HEK293 (cell line): ENCODE data around the gene B4GALNT2.

Source experiments
- CTCF ChIA-PET: fragments of 350-600 bp; formaldehyde crosslinking; extraction: SDS; loops from one replicate; lab custom pipeline; 2021; ENCODE audit warnings: antibody characterized with exemption; lab: Yijun Ruan, JAX
- POLR2A ChIA-PET: fragments of 300-600 bp; formaldehyde crosslinking; extraction: SDS; loops from one replicate; lab custom pipeline; 2020; ENCODE audit warnings: antibody characterized with exemption, inconsistent platforms; lab: Yijun Ruan, JAX
- H3K27ac ChIP-seq: fragments of 200-500 bp; sonication (Bioruptor generic); 2 replicates; pipeline ENCODE4 v1.5.1; 2014; ENCODE audit warnings: low read depth, low read length, control low read depth, inconsistent platforms; ENCODE audit errors: extremely low read depth
- H3K36me3 ChIP-seq, 2 experiments: fragments of 200-500 bp in 1 of 2; sonication (Bioruptor generic) in 1 of 2; 1 replicate in 1 of 2; 2 replicates in 1 of 2; pipeline ENCODE4 v1.5.1; 2014 to 2017; ENCODE audit warnings: inconsistent platforms in 2 of 2, low read length in 2 of 2; ENCODE audit not compliant: control insufficient read depth in 2 of 2, insufficient read depth in 1 of 2
- H3K4me1 ChIP-seq: fragments of 200-500 bp; sonication (Bioruptor generic); 2 replicates; pipeline ENCODE4 v1.5.1; 2014; ENCODE audit warnings: mild to moderate bottlenecking, low read length, inconsistent platforms; ENCODE audit not compliant: control insufficient read depth, insufficient read depth
- H3K4me3 ChIP-seq: 2 replicates; pipeline ENCODE4 v1.5.1; 2011; ENCODE audit warnings: low read depth, mild to moderate bottlenecking, control low read depth, low read length, moderate library complexity
- H3K9me3 ChIP-seq: fragments of 200-500 bp; sonication (Bioruptor generic); 2 replicates; pipeline ENCODE4 v1.5.1; 2014; ENCODE audit warnings: low read depth, low read length, inconsistent platforms; ENCODE audit not compliant: control insufficient read depth, insufficient read depth
- EGR2 ChIP-seq: fragments of 450-650 bp; formaldehyde crosslinking; IDR thresholded peaks from 2 replicates; pipeline ENCODE4 v1.5.1; 2016; ENCODE audit warnings: low read depth, missing biosample characterization, missing genetic modification characterization
- GLI2 ChIP-seq: fragments of 450-650 bp; formaldehyde crosslinking; IDR thresholded peaks from 2 replicates; pipeline ENCODE4; 2017; ENCODE audit warnings: missing biosample characterization, missing genetic modification characterization, low read depth, borderline replicate concordance
- GLIS1 ChIP-seq: fragments of 450-650 bp; formaldehyde crosslinking; IDR thresholded peaks from 2 replicates; pipeline ENCODE4 v1.5.1; 2016; ENCODE audit warnings: missing biosample characterization, missing genetic modification characterization
- KLF16 ChIP-seq: fragments of 450-650 bp; formaldehyde crosslinking; IDR thresholded peaks from 2 replicates; pipeline ENCODE4 v1.5.1; 2017; ENCODE audit warnings: missing biosample characterization, missing genetic modification characterization
- PRDM10 ChIP-seq: fragments of 450-650 bp; formaldehyde crosslinking; IDR thresholded peaks from 2 replicates; pipeline ENCODE4 v1.5.1; 2016; ENCODE audit warnings: missing biosample characterization, missing genetic modification characterization
- RBAK ChIP-seq: fragments of 450-650 bp; formaldehyde crosslinking; IDR thresholded peaks from 2 replicates; pipeline ENCODE4 v1.5.1; 2016; ENCODE audit warnings: missing biosample characterization, missing genetic modification characterization
- SP7 ChIP-seq: fragments of 450-650 bp; formaldehyde crosslinking; IDR thresholded peaks from 2 replicates; pipeline ENCODE4 v1.5.1; 2016; ENCODE audit warnings: missing biosample characterization, missing genetic modification characterization
- ZNF114 ChIP-seq: fragments of 450-650 bp; formaldehyde crosslinking; IDR thresholded peaks from 2 replicates; pipeline ENCODE4 v1.5.0; 2017; ENCODE audit warnings: missing biosample characterization, missing genetic modification characterization
- ZNF138 ChIP-seq: fragments of 450-650 bp; formaldehyde crosslinking; IDR thresholded peaks from 2 replicates; pipeline ENCODE4 v1.5.1; 2016; ENCODE audit warnings: missing biosample characterization, missing genetic modification characterization, borderline replicate concordance
- ZNF335 ChIP-seq: fragments of 450-650 bp; formaldehyde crosslinking; conservative IDR thresholded peaks from 2 replicates; pipeline ENCODE4 v1.5.1; 2016; ENCODE audit warnings: missing biosample characterization, missing genetic modification characterization
- ZNF488 ChIP-seq: fragments of 450-650 bp; formaldehyde crosslinking; IDR thresholded peaks from 2 replicates; pipeline ENCODE4 v1.5.1; 2016; ENCODE audit warnings: missing biosample characterization, missing genetic modification characterization
- ZNF510 ChIP-seq: fragments of 450-650 bp; formaldehyde crosslinking; IDR thresholded peaks from 2 replicates; pipeline ENCODE4 v1.5.1; 2018; ENCODE audit warnings: mild to moderate bottlenecking, missing genetic modification characterization, missing biosample characterization; ENCODE audit not compliant: insufficient replicate concordance
- ZNF560 ChIP-seq: fragments of 450-650 bp; formaldehyde crosslinking; IDR thresholded peaks from 2 replicates; pipeline ENCODE4 v1.5.1; 2017; ENCODE audit warnings: missing biosample characterization, missing genetic modification characterization, borderline replicate concordance
- ZNF624 ChIP-seq: fragments of 450-650 bp; formaldehyde crosslinking; IDR thresholded peaks from 2 replicates; pipeline ENCODE4 v1.5.1; 2017; ENCODE audit warnings: missing biosample characterization, missing genetic modification characterization
- ZNF677 ChIP-seq: fragments of 450-650 bp; IDR thresholded peaks from 2 replicates; pipeline ENCODE4 v1.5.0; 2018; ENCODE audit warnings: missing biosample characterization, mild to moderate bottlenecking, missing genetic modification characterization, moderate library complexity
- ZSCAN30 ChIP-seq: fragments of 450-650 bp; IDR thresholded peaks from 2 replicates; pipeline ENCODE4 v1.5.1; 2018; ENCODE audit warnings: missing biosample characterization, mild to moderate bottlenecking, missing genetic modification characterization, moderate library complexity
- TF ChIP-seq, protein P1 (sequence below): sonication (generic); formaldehyde crosslinking; IDR thresholded peaks from 2 replicates; pipeline ENCODE4 v1.8.1; 2022; ENCODE audit warnings: mild to moderate bottlenecking, moderate library complexity, missing genetic modification reagents
- TF ChIP-seq, protein P2 (sequence below): fragments of 450-650 bp; formaldehyde crosslinking; IDR thresholded peaks from 2 replicates; pipeline ENCODE4 v1.5.1; 2016; ENCODE audit warnings: missing biosample characterization, missing genetic modification characterization, borderline replicate concordance

Gene B4GALNT2

GRCh38 chr17:49217651-49218413, 85.3 kb downstream of the B4GALNT2 start:
- CTCF ChIA-PET, result interaction anchor here (0.6 to 1.5 kb wide), 3 partner anchors 9 to 18 kb away, joined by 3 to 6 read pairs (median 4); no protein-coding TSS in a partner anchor
- no peak for TF ChIP-seq ZNF624
- peak; percentile 31; the same call in 1 of the 2 replicates for TF ChIP-seq PRDM10
- Histone ChIP-seq H3K27ac (no peak overlapping the region), H3K9me3 (no peaks in the 10 kb centered on the region), H3K4me1 (no peaks in the 10 kb centered on the region), H3K36me3 (no peaks in the 10 kb centered on the region), H3K4me3 (no peak overlapping the region)
- POLR2A ChIA-PET, result no interaction called here

GRCh38 chr17:49218941-49219913, 86.7 kb downstream of the B4GALNT2 start:
- CTCF ChIA-PET, result interaction anchor here (0.7 to 1.5 kb wide), 2 partner anchors 7 to 18 kb away, joined by 3 to 6 read pairs; no protein-coding TSS in a partner anchor

GRCh38 chr17:49219987-49220386, 87.4 kb downstream of the B4GALNT2 start:
- TF ChIP-seq ZNF114 (tag by site-specific recombination), result no peak
- TF ChIP-seq RBAK (tag by site-specific recombination), result no peak
- no peak for TF ChIP-seq GLIS1
- no peak for TF ChIP-seq ZNF560
- Histone ChIP-seq H3K4me1 (no peaks in the 10 kb centered on the region; the same call in 1 of the 2 replicates), H3K9me3 (no peaks in the 10 kb centered on the region), H3K36me3 (no peaks in the 10 kb centered on the region), H3K4me3 (no peak overlapping the region), H3K27ac (no peak overlapping the region)
- POLR2A ChIA-PET, result no interaction called here
- CTCF ChIA-PET, result no interaction called here

More at GRCh38 chr17:49218941-49219913, 86.7 kb downstream of the B4GALNT2 start:
- TF ChIP-seq, protein P1, sequence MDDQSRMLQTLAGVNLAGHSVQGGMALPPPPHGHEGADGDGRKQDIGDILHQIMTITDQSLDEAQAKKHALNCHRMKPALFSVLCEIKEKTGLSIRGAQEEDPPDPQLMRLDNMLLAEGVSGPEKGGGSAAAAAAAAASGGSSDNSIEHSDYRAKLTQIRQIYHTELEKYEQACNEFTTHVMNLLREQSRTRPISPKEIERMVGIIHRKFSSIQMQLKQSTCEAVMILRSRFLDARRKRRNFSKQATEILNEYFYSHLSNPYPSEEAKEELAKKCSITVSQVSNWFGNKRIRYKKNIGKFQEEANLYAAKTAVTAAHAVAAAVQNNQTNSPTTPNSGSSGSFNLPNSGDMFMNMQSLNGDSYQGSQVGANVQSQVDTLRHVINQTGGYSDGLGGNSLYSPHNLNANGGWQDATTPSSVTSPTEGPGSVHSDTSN, result no peak
- TF ChIP-seq EGR2, result peak; percentile 13; the same call in 1 of the 2 replicates
- no peak overlapping the region for H3K27ac ChIP-seq
- no peak overlapping the region for H3K4me3 ChIP-seq
- no peaks in the 10 kb centered on the region; the same call in 1 of the 2 replicates for H3K4me1 ChIP-seq
- POLR2A ChIA-PET, result no interaction called here
- no peaks in the 10 kb centered on the region for H3K36me3 ChIP-seq
- no peaks in the 10 kb centered on the region for H3K9me3 ChIP-seq

DNA sequence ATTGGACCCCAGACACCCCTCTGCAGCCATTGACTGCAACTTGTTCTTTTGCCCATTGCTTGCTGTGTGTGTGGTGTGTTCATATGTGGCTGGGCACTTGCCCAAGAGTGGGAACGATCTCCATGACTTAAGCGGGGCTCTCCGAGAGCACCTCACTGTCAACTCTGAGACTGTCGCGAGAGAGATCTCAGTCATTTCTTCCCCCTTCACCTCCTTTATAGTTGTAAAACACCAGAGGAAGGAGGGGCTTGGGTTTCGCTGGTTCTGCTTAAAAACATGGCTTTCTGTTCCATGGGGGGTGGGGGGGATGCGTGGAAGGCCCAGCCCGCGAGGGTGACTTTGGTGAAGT, 90.6 kb downstream of the B4GALNT2 start:
- H3K27ac ChIP-seq, result no peak overlapping the region
- no peaks in the 10 kb centered on the region; the same call in 1 of the 2 replicates for H3K4me1 ChIP-seq
- ChIA-PET CTCF (interaction anchor here (0.7 to 1.9 kb wide), 6 partner anchors 10 to 269 kb away, joined by 3 to 13 read pairs (median 4); no protein-coding TSS in a partner anchor), POLR2A (no interaction called here)
- H3K9me3 ChIP-seq, result no peaks in the 10 kb centered on the region
- no peaks in the 10 kb centered on the region for H3K36me3 ChIP-seq
- no peak overlapping the region for H3K4me3 ChIP-seq
- TF ChIP-seq ZNF677 (tag by site-specific recombination) (no peak), ZNF138 (no peak), ZSCAN30 (tag by site-specific recombination) (no peak), SP7 (no peak), GLI2 (no peak), ZNF510 (no peak), KLF16 (tag by site-specific recombination) (no peak), ZNF335 (tag by site-specific recombination) (no peak), ZNF488 (tag by site-specific recombination) (no peak)
- TF ChIP-seq, protein P2, sequence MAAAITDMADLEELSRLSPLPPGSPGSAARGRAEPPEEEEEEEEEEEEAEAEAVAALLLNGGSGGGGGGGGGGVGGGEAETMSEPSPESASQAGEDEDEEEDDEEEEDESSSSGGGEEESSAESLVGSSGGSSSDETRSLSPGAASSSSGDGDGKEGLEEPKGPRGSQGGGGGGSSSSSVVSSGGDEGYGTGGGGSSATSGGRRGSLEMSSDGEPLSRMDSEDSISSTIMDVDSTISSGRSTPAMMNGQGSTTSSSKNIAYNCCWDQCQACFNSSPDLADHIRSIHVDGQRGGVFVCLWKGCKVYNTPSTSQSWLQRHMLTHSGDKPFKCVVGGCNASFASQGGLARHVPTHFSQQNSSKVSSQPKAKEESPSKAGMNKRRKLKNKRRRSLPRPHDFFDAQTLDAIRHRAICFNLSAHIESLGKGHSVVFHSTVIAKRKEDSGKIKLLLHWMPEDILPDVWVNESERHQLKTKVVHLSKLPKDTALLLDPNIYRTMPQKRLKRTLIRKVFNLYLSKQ (tag by site-specific recombination), result no peak
